ENCODE measurements around the gene NAGLU.

Gene NAGLU

DNA sequence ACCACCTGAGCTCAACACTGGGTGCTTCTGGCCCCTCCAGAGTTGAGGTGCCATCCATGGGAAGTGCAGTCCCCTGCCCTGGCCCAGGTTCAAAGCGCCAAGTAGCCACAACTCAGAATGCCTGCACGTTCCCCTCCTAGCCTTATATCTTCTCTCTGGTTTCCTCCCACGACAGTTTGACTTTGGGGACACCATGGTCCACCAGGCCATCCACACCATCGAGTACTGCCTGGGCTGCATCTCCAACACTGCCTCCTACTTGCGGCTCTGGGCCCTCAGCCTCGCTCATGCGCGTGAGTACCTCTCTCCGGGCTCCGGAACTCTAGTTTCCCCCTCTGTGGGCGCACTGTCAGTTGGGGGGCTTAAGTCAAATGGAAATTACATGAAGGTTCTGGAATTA is 22.4 kb upstream of the NAGLU start:
- DNase-seq (ENCODE audit: low read depth): no peak
- TF ChIP-seq, protein P1, sequence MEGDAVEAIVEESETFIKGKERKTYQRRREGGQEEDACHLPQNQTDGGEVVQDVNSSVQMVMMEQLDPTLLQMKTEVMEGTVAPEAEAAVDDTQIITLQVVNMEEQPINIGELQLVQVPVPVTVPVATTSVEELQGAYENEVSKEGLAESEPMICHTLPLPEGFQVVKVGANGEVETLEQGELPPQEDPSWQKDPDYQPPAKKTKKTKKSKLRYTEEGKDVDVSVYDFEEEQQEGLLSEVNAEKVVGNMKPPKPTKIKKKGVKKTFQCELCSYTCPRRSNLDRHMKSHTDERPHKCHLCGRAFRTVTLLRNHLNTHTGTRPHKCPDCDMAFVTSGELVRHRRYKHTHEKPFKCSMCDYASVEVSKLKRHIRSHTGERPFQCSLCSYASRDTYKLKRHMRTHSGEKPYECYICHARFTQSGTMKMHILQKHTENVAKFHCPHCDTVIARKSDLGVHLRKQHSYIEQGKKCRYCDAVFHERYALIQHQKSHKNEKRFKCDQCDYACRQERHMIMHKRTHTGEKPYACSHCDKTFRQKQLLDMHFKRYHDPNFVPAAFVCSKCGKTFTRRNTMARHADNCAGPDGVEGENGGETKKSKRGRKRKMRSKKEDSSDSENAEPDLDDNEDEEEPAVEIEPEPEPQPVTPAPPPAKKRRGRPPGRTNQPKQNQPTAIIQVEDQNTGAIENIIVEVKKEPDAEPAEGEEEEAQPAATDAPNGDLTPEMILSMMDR (IDR thresholded peaks at IDR 0.05; ENCODE audit: control insufficient read depth, insufficient read depth, low read depth, low read length, missing control alignments): no peak
- no peak overlapping the region for H3K4me3 ChIP-seq (ENCODE audit: control insufficient read depth, low read depth, low read length)

DNA sequence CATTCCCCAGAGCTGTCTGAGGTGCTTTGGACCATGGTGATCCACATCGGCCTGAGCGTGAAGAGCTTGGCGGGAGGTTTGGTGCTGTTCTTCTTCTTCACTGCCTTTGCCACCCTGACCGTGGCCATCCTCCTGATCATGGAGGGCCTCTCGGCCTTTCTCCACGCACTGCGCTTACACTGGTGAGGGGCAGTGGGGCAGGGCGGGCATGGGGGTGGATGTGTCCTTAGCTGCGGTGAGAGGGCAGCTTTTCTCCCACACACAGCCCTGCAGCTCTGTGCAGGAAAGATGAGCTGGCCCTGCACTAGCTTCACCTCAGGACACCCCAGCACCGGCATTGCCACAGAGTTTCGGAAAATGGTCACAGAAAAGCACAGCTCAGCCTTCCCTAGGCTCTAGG is 21.8 kb upstream of the NAGLU start:
- no peak overlapping the region for H3K4me3 ChIP-seq (ENCODE audit: control insufficient read depth, low read depth, low read length)
- DNase-seq (ENCODE audit: low read depth): no peak
- TF ChIP-seq, protein P1 (IDR thresholded peaks at IDR 0.05; ENCODE audit: control insufficient read depth, insufficient read depth, low read depth, low read length, missing control alignments): no peak

DNA sequence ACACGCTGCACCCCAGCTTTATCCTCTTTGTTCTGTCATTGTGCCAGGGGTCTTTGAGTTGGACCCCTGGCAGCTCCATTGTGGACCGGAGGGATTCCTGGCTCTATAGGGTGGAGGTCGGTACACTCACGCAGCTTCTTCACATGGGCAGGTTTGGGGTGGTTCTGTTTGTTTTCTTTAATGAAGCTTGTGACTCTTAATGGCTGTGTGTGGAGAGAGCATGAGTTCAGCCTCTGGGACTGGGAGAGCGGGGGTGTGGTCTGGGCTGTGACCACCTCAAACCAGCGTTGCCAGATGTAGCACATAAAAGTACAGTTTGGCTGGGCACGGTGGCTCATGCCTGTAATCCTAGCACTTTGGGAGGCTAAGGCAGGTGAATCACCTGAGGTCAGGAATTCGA is 21.2 kb upstream of the NAGLU start:
- TF ChIP-seq, protein P1 (IDR thresholded peaks at IDR 0.05; ENCODE audit: control insufficient read depth, insufficient read depth, low read depth, low read length, missing control alignments): no peak
- no peak for DNase-seq (ENCODE audit: low read depth)
- H3K4me3 ChIP-seq (ENCODE audit: control insufficient read depth, low read depth, low read length): no peak overlapping the region

DNA sequence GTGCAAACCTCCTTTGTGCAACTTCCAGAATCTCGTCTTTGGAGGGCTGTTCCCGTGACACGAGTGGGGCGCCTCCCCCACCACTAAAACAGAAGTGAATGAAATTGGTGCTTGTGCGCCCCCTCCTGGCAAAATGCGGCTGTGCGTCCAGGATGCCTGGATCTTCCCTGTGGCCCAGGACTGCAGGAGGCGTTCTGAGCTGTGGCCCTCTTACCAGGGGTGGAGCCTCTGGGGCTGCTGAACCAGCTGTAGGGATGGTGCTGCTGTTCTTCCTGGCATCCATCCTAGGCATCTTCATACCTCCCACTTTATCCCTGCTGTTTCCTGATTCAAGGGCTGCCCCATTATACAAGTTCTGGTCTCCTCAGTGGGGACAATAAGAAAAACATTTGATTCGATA is 18.5 kb upstream of the NAGLU start:
- no peak overlapping the region for H3K4me3 ChIP-seq (ENCODE audit: control insufficient read depth, low read depth, low read length)
- DNase-seq (ENCODE audit: low read depth): peak; percentile 90
- TF ChIP-seq, protein P1 (IDR thresholded peaks at IDR 0.05; ENCODE audit: control insufficient read depth, insufficient read depth, low read depth, low read length, missing control alignments): peak; percentile 95

DNA sequence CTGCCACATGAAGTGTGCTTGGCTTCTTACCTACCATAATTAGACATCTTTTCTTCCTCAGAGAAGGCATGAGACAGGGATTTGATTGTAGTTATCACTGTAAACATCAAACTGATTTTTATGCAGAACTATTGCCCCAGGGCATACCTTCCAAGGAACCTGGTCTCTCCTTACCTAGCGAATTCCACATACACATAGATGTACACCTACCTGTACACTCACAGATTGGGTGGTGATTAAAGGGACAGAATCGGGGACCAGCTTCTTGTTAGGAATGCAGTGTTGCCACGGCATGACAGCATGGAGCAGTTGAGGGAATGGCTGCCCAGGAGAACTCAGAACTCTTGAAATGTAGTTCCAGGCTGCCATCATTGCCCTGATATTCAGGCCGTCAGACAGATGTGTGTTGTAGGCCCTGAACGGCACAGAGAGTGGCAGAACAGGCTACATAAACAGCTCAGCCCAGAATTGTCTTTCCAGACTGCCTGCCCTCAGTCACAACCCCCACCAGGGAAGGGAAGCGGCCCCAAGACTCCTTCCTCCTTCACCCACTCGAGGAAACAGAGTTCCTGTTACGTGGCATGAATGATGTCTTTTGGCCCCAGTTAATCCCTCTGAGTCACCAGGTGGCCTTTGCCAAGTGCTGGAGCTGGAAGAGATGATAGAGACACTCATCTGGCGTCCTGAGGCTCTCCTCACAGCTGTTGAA is 17.8 kb upstream of the NAGLU start:
- TF ChIP-seq, protein P1 (IDR thresholded peaks at IDR 0.05; ENCODE audit: control insufficient read depth, insufficient read depth, low read depth, low read length, missing control alignments): no peak
- DNase-seq (ENCODE audit: low read depth): peak; percentile 90
- H3K4me3 ChIP-seq (ENCODE audit: control insufficient read depth, low read depth, low read length): no peak overlapping the region

DNA sequence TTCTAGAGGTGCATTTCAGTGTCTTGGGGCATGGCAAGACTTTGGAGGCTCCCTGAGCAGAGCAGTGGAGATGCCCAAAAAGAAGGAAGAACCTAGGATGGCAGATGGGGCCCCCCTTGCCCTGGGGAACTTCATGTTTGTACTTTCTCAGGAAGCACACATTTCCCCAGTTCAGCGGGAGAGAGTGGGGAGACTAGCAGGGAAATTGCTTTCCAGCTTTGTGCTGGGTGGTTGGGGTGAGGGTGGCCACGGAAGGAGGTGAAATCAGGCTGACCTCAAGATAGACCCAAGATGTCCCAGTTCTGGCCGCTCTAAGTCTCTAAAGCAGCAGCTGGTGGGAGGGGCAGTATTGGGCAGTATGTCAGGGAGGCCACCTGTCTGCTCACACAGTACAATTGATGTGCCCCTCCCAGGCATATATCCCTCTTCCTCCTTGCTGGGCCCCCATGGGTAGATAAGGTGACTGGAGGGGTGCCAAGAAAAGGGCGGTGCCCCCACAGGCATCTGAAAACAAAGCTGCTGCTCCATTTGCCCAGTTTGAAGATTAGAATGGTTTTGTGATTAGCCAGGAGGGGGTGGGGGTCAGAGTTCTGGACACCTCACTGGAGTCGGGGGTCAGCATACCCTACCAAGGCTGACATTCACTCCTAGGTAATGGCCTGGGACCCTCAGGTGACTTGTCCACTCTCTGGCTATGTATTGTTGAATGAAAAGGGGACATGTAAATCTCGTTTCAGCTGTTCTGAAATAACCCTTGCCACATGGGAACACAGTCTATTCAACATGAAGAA is 17.1 kb upstream of the NAGLU start:
- TF ChIP-seq, protein P1 (IDR thresholded peaks at IDR 0.05; ENCODE audit: control insufficient read depth, insufficient read depth, low read depth, low read length, missing control alignments): no peak

More for the DNA sequence above, 17.1 kb upstream of the NAGLU start:
- no peak for DNase-seq (ENCODE audit: low read depth)
- H3K4me3 ChIP-seq (ENCODE audit: control insufficient read depth, low read depth, low read length): no peak overlapping the region

Measured in AG09309 (cell line).